ENCODE measurements around the gene SLCO4A1. TPM values are rescaled to one million over a fixed set of nuclear protein-coding genes. Genes with fewer than 3 reads are reported as not detected.

SLCO4A1 gene
- total and polyA plus RNA-seq, 9 of the 15 experiments (the other 6 are each of a cell fraction or from before 2014, with no cell fraction given): 1.6 to 21.9 (median 12.8) TPM

GRCh38 chr20:62702895-62703852 lies 60.9 kb downstream of the SLCO4A1 start (continued):
- TF ChIP-seq ZNF511 (CRISPR knock-in tag; IDR thresholded peaks at IDR 0.05) (no peak), JUN (IDR thresholded peaks at IDR 0.05; ENCODE audit: borderline replicate concordance, low read depth, low read length) (0 out of 2 replicates have a peak, but pooled peaks have one; percentile 48), JUN (CRISPR knock-in tag; IDR thresholded peaks at IDR 0.05; ENCODE audit: borderline replicate concordance) (no peak), IFI16 (CRISPR knock-in tag; IDR thresholded peaks at IDR 0.05) (no peak), RFX5 (IDR thresholded peaks at IDR 0.05; ENCODE audit: low read depth, low read length) (no peak), THAP7 (CRISPR knock-in tag; IDR thresholded peaks at IDR 0.05) (no peak), WHSC1 (IDR thresholded peaks at IDR 0.05; ENCODE audit: low read length) (no peak), ZSCAN29 (IDR thresholded peaks at IDR 0.05) (no peak), MAFF (IDR thresholded peaks at IDR 0.05; ENCODE audit: low read length) (no peak), RREB1 (CRISPR knock-in tag; IDR thresholded peaks at IDR 0.05) (no peak), ZNF224 (CRISPR knock-in tag; IDR thresholded peaks at IDR 0.05) (no peak), ZNF695 (CRISPR knock-in tag; IDR thresholded peaks at IDR 0.05) (no peak), ZFX (CRISPR knock-in tag; IDR thresholded peaks at IDR 0.05) (no peak), HEY1 (CRISPR knock-in tag; IDR thresholded peaks at IDR 0.05; ENCODE audit: borderline replicate concordance) (no peak)
- TF ChIP-seq, protein P1, sequence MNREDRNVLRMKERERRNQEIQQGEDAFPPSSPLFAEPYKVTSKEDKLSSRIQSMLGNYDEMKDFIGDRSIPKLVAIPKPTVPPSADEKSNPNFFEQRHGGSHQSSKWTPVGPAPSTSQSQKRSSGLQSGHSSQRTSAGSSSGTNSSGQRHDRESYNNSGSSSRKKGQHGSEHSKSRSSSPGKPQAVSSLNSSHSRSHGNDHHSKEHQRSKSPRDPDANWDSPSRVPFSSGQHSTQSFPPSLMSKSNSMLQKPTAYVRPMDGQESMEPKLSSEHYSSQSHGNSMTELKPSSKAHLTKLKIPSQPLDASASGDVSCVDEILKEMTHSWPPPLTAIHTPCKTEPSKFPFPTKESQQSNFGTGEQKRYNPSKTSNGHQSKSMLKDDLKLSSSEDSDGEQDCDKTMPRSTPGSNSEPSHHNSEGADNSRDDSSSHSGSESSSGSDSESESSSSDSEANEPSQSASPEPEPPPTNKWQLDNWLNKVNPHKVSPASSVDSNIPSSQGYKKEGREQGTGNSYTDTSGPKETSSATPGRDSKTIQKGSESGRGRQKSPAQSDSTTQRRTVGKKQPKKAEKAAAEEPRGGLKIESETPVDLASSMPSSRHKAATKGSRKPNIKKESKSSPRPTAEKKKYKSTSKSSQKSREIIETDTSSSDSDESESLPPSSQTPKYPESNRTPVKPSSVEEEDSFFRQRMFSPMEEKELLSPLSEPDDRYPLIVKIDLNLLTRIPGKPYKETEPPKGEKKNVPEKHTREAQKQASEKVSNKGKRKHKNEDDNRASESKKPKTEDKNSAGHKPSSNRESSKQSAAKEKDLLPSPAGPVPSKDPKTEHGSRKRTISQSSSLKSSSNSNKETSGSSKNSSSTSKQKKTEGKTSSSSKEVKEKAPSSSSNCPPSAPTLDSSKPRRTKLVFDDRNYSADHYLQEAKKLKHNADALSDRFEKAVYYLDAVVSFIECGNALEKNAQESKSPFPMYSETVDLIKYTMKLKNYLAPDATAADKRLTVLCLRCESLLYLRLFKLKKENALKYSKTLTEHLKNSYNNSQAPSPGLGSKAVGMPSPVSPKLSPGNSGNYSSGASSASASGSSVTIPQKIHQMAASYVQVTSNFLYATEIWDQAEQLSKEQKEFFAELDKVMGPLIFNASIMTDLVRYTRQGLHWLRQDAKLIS (CRISPR knock-in tag; IDR thresholded peaks at IDR 0.05): no peak

Measured in K562 (cell line).